Astrocyte of the cerebellum (primary cell): ENCODE results near the gene IER3IP1.
"Not testable (repeated sequence)": the region's sequence is repeated elsewhere in the genome, so short reads cannot be mapped to it uniquely, and the experiment has no call there.

ENCODE experiments used
- DNase-seq: peaks from one replicate; pipeline ENCODE4 v3.0.0-alpha.2; 2011; ENCODE audit warnings: low read depth
- H3K4me3 ChIP-seq: 2 replicates; pipeline ENCODE4 v1.5.1; 2011; ENCODE audit warnings: mild to moderate bottlenecking, low read depth, low read length, moderate library complexity
- CTCF ChIP-seq: IDR thresholded peaks from 2 replicates; pipeline ENCODE4 v1.5.1; 2012; ENCODE audit warnings: low read length, low read depth, moderate library complexity, mild to moderate bottlenecking; ENCODE audit errors: missing control alignments
- in situ Hi-C: cut with HindIII; loops from 2 replicates; pipeline ENCODE4 v1.10.0; 2017; ENCODE audit warnings: low sequenced_read_pairs

IER3IP1 gene

DNA sequence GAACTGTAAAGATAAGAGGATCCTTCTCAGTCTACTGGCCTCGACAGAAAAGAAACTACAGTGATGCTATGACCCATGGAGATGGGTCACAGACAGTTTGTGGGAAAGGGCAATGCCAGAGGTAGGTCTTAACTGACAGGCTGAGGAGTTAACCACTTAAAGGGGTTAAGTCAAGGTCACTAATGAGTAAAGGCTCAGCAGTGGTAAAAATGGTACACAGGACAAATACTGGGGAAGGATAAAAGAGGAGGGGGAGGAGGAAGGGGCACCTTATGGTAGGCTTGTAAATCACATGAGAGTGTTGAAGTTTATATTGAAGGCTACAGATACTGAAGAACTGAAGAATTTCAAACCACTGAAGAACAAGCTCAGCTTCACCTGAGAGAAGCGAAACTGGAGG lies 9.9 kb downstream of the IER3IP1 start:
- DNase-seq: no peak
- no peak overlapping the region for H3K4me3 ChIP-seq
- in situ Hi-C loops: no loop called here
- TF ChIP-seq CTCF: no peak

- no peak overlapping the region for H3K4me3 ChIP-seq
- no peak for TF ChIP-seq CTCF
- no peak for DNase-seq
- in situ Hi-C loops: no loop called here
Observed at GRCh38 chr18:47163241-47163640, 12.9 kb downstream of the IER3IP1 start.

GRCh38 chr18:47160256-47160655 lies 15.9 kb downstream of the IER3IP1 start:
- no peak for TF ChIP-seq CTCF
- no peak overlapping the region for H3K4me3 ChIP-seq
- no peak for DNase-seq
- in situ Hi-C loops: no loop called here

- in situ Hi-C loops, H3K4me3 ChIP-seq, DNase-seq: not testable (repeated sequence)
Observed at GRCh38 chr18:47158404-47158803, 17.8 kb downstream of the IER3IP1 start.

- no peak for DNase-seq
- TF ChIP-seq CTCF: no peak
- in situ Hi-C loops: no loop called here
- peak overlapping the region; percentile 57 for H3K4me3 ChIP-seq
Observed at GRCh38 chr18:47151439-47151838, 24.7 kb downstream of the IER3IP1 start.

GRCh38 chr18:47150824-47151366 lies 25.3 kb downstream of the IER3IP1 start:
- DNase-seq: no peak
- no peak for TF ChIP-seq CTCF
- in situ Hi-C loops: no loop called here
- H3K4me3 ChIP-seq: peak overlapping the region; percentile 57

DNA sequence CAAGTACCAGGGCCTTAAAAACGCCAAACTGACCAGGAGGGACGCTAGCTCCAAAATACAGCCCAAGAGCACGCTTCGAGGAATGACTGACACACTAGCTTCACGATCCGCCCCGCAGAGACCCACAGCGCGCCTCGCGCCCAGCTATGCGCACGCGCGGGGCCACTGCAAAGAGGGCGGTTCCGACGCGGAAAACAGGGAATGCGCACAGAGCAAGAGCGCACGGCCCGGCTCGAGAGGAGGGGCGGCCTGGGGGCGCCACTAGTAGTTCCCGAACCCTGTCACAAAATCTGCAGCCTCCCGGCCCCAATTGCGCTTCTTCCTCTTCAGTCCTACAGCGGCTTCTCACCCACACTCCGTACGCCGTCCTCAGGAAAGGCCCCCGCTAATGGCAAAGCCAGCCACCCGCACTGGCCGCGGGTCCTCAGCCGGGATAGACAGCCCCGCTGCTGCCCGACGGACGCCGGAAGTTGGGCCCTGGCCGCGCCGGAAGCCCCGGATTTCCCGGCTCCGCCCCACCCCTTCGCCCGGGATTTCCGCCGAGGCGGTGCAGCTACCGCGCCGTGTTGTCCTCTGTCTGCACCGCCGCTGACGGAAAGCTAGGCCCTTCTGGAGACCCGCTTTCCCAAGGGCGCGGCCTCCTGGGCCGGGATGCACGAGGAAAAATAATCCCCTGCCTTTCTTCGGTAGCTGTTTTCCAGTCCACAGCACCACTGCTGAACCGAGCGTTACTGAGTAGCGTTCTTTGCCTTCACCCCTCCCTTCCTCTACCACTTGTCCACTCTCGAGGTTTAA lies 25.9 kb downstream of the IER3IP1 start, which contains the start of gene HDHD2:
Gene HDHD2 (minus strand): TSS at position 472 of the 795 bp plus-strand sequence. CDS start 14,061 bp downstream, outside the sequence.
- peak; percentile 38 for DNase-seq
- peak within 1 kb of the TSS; percentile 57 for H3K4me3 ChIP-seq
- TF ChIP-seq CTCF: peak; percentile 4
- in situ Hi-C loops: no loop called here
